ENCODE results near the gene TSHZ2. TPM values are rescaled to one million over a fixed set of nuclear protein-coding genes. Genes with fewer than 3 reads are reported as not detected.

The TSHZ2 gene
- total and polyA plus RNA-seq, 2 of the 4 experiments (the other 2 are of a cell fraction) = under 0.01 to 0.02 TPM

GRCh38 chr20:53500651-53501050 lies 528.5 kb downstream of the TSHZ2 start:
- Histone ChIP-seq H2BK20ac (ENCODE audit: low read depth, low read length) (no peak overlapping the region), H3K23ac (ENCODE audit: low read depth, low read length) (no peak overlapping the region), H3K18ac (ENCODE audit: low read depth, low read length) (no peak overlapping the region), H4K5ac (ENCODE audit: low read depth, low read length) (no peak overlapping the region), H2AK9ac (replicated peaks; ENCODE audit: low read depth, low read length, poor library complexity) (no peak overlapping the region), H3K27ac (ENCODE audit: insufficient read depth, low read length) (no peak overlapping the region), H2BK5ac (ENCODE audit: low read depth, low read length, poor library complexity, severe bottlenecking) (no peak overlapping the region), H3K4me3 (ENCODE audit: insufficient read depth, low read depth, low read length) (no peak overlapping the region), H4K20me1 (ENCODE audit: insufficient read depth, low read length) (no peaks in the 10 kb centered on the region), H3K9me1 (ENCODE audit: insufficient read depth, low read length) (no peaks in the 10 kb centered on the region), H3K9ac (ENCODE audit: low read depth, low read length) (no peak overlapping the region), H2AK5ac (ENCODE audit: low read depth, low read length) (no peak overlapping the region), H3K27me3 (ENCODE audit: control insufficient read depth, insufficient read depth, low read length) (no peaks in the 10 kb centered on the region), H3K4ac (ENCODE audit: low read depth, low read length) (no peak overlapping the region), H3K56ac (ENCODE audit: extremely low read depth, insufficient read depth, low read length) (no peak overlapping the region), H2BK15ac (ENCODE audit: low read depth, low read length) (no peak overlapping the region), H3K4me2 (ENCODE audit: low read depth, low read length) (no peak overlapping the region), H3K9me3 (ENCODE audit: control insufficient read depth, insufficient read depth, low read length) (no peaks in the 10 kb centered on the region), H3K4me1 (ENCODE audit: control insufficient read depth, insufficient read depth, low read length) (no peaks in the 10 kb centered on the region), H4K8ac (ENCODE audit: low read depth in 2 of 2, low read length in 2 of 2) (no peak overlapping the region), H3K79me1 (ENCODE audit: low read depth in 1 of 2, low read length in 2 of 2) (no peaks in the 10 kb centered on the region), H2AFZ (replicated peaks; ENCODE audit: low read length, poor library complexity) (no peak overlapping the region), H3K36me3 (ENCODE audit: control insufficient read depth, insufficient read depth, low read length) (no peaks in the 10 kb centered on the region), H4K91ac (ENCODE audit: insufficient read depth, low read depth, low read length) (no peak overlapping the region), H2BK120ac (ENCODE audit: low read depth, low read length) (no peak overlapping the region), H3K14ac (replicated peaks; ENCODE audit: low read depth, low read length) (no peak overlapping the region)
- no peak for TF ChIP-seq CHD1 (IDR thresholded peaks at IDR 0.05; ENCODE audit: low read depth, low read length)
- no peak for TF ChIP-seq MAFK (IDR thresholded peaks at IDR 0.05; ENCODE audit: low read depth, low read length)
- TF ChIP-seq MAZ (IDR thresholded peaks at IDR 0.05; ENCODE audit: borderline replicate concordance, low read depth, low read length) = no peak
- TF ChIP-seq CTCF (conservative IDR thresholded peaks at IDR 0.05; ENCODE audit: low read depth, low read length) = no peak
- no peak for TF ChIP-seq NFE2L2 (IDR thresholded peaks at IDR 0.05; ENCODE audit: low read depth, low read length)
- no peak for TF ChIP-seq FOS (IDR thresholded peaks at IDR 0.05; ENCODE audit: low read depth, low read length)
- TF ChIP-seq, protein P1, sequence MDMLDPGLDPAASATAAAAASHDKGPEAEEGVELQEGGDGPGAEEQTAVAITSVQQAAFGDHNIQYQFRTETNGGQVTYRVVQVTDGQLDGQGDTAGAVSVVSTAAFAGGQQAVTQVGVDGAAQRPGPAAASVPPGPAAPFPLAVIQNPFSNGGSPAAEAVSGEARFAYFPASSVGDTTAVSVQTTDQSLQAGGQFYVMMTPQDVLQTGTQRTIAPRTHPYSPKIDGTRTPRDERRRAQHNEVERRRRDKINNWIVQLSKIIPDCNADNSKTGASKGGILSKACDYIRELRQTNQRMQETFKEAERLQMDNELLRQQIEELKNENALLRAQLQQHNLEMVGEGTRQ (IDR thresholded peaks at IDR 0.05; ENCODE audit: low read depth, low read length) = no peak
- no peak for TF ChIP-seq CEBPB (IDR thresholded peaks at IDR 0.05; ENCODE audit: low read depth, low read length)
- TF ChIP-seq MXI1 (IDR thresholded peaks at IDR 0.05; ENCODE audit: borderline replicate concordance, low read depth, low read length) = no peak
- TF ChIP-seq SMC3 (IDR thresholded peaks at IDR 0.05; ENCODE audit: low read depth, low read length) = no peak
- no peak for TF ChIP-seq RCOR1 (IDR thresholded peaks at IDR 0.05; ENCODE audit: insufficient replicate concordance, low read length)
- no peak for TF ChIP-seq RFX5 (IDR thresholded peaks at IDR 0.05; ENCODE audit: low read depth, low read length)
- TF ChIP-seq RAD21 (IDR thresholded peaks at IDR 0.05; ENCODE audit: low read length) = no peak
- TF ChIP-seq BHLHE40 (IDR thresholded peaks at IDR 0.05; ENCODE audit: low read depth, low read length) = no peak
- no peak for TF ChIP-seq ELK1 (IDR thresholded peaks at IDR 0.05; ENCODE audit: borderline replicate concordance, low read depth, low read length)
- TF ChIP-seq POLR2A (IDR thresholded peaks at IDR 0.05; ENCODE audit: low read depth, low read length) = no peak
- ATAC-seq (ENCODE audit: low read depth) (no peak), DNase-seq (no peak)
- no TSS peak for BruUV-seq (replicated peaks)
- in situ Hi-C loops (cut with MboI; ENCODE audit: low sequenced_read_pairs) (no loop called here), dilution Hi-C loops (cut with HindIII; ENCODE audit: low sequenced_read_pairs, unreplicated experiment) (no loop called here), intact Hi-C loops (cut with micrococcal nuclease) (no loop called here)
- ChIA-PET CTCF (interaction anchor here (0.6 kb wide), 1 partner anchor 460 kb away, joined by 3 read pairs; no protein-coding TSS in a partner anchor), POLR2A (ENCODE audit: unreplicated experiment) (no interaction called here)

All from IMR-90 (cell line).